ENCODE results near the gene GPN1.
A peak's percentile ranks its signal among the peaks of the same experiment; 100 is the strongest.

Gene GPN1

DNA sequence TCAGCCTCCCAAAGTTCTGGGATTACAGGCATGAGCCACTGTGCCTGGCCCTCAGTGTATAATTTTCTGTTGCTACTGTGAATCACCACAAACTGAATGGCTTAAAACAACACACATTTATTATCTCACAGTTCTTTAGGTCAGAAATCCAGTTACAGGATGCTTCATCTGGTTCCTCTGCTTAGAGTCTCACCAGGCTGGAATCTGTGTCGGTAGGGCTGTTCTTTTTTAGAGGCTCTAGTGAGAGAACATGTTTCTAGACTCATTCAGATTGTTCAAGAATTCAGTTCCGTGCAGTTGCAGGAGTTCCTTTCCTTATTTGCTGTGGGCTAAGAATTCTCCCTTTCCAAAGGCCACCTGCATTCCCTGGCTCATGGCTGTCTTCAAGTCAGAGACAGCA, 22.2 kb upstream of the GPN1 start:
- TF ChIP-seq TCF12 (IDR thresholded peaks at IDR 0.05; ENCODE audit: low read depth) = no peak
- TF ChIP-seq, protein P1, sequence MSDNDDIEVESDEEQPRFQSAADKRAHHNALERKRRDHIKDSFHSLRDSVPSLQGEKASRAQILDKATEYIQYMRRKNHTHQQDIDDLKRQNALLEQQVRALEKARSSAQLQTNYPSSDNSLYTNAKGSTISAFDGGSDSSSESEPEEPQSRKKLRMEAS (IDR thresholded peaks at IDR 0.05) = no peak
- no peak for TF ChIP-seq TEAD4 (IDR thresholded peaks at IDR 0.05)
- TF ChIP-seq NFIC (IDR thresholded peaks at IDR 0.05) = no peak
- TF ChIP-seq CEBPB (IDR thresholded peaks at IDR 0.05) = no peak
- TF ChIP-seq YY1 (IDR thresholded peaks at IDR 0.05; ENCODE audit: low read depth) = no peak
- no peak for TF ChIP-seq EGR1 (IDR thresholded peaks at IDR 0.05)
- TF ChIP-seq, protein P2, sequence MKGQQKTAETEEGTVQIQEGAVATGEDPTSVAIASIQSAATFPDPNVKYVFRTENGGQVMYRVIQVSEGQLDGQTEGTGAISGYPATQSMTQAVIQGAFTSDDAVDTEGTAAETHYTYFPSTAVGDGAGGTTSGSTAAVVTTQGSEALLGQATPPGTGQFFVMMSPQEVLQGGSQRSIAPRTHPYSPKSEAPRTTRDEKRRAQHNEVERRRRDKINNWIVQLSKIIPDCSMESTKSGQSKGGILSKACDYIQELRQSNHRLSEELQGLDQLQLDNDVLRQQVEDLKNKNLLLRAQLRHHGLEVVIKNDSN (IDR thresholded peaks at IDR 0.05) = no peak
- TF ChIP-seq EP300 (IDR thresholded peaks at IDR 0.05; ENCODE audit: borderline replicate concordance) = no peak
- no peak for TF ChIP-seq RAD21 (IDR thresholded peaks at IDR 0.05; ENCODE audit: low read depth)
- TF ChIP-seq ZBTB7A (IDR thresholded peaks at IDR 0.05; ENCODE audit: low read depth) = no peak
- no peak for TF ChIP-seq TAF1 (IDR thresholded peaks at IDR 0.05; ENCODE audit: low read depth)

DNA sequence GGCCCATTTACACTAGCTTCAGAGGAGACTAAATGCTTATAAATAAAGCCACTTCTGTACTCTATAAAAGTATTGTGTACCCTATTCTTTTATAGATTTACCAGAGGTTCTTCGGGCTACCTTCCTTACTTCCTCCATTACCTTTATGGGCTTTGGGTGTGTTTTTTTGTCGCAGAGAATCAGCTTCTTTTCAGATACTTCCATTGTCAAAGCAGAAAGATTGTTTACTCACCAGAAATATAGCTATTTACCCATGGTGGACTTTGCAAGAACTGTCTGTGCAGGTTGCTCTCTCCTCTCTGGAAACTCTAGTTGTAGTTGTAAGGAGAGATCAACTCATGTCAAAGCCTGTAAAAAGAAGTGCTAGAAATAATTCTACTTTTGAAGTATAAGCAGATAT, 14.9 kb upstream of the GPN1 start:
- TF ChIP-seq YY1 (IDR thresholded peaks at IDR 0.05; ENCODE audit: low read depth) (no peak), RAD21 (IDR thresholded peaks at IDR 0.05; ENCODE audit: low read depth) (no peak), TCF12 (IDR thresholded peaks at IDR 0.05; ENCODE audit: low read depth) (no peak), TEAD4 (IDR thresholded peaks at IDR 0.05) (no peak), FOXM1 (IDR thresholded peaks at IDR 0.05; ENCODE audit: borderline replicate concordance, low read depth) (no peak), ZBTB7A (IDR thresholded peaks at IDR 0.05; ENCODE audit: low read depth) (no peak), CEBPB (IDR thresholded peaks at IDR 0.05) (no peak)
- TF ChIP-seq, protein P3, sequence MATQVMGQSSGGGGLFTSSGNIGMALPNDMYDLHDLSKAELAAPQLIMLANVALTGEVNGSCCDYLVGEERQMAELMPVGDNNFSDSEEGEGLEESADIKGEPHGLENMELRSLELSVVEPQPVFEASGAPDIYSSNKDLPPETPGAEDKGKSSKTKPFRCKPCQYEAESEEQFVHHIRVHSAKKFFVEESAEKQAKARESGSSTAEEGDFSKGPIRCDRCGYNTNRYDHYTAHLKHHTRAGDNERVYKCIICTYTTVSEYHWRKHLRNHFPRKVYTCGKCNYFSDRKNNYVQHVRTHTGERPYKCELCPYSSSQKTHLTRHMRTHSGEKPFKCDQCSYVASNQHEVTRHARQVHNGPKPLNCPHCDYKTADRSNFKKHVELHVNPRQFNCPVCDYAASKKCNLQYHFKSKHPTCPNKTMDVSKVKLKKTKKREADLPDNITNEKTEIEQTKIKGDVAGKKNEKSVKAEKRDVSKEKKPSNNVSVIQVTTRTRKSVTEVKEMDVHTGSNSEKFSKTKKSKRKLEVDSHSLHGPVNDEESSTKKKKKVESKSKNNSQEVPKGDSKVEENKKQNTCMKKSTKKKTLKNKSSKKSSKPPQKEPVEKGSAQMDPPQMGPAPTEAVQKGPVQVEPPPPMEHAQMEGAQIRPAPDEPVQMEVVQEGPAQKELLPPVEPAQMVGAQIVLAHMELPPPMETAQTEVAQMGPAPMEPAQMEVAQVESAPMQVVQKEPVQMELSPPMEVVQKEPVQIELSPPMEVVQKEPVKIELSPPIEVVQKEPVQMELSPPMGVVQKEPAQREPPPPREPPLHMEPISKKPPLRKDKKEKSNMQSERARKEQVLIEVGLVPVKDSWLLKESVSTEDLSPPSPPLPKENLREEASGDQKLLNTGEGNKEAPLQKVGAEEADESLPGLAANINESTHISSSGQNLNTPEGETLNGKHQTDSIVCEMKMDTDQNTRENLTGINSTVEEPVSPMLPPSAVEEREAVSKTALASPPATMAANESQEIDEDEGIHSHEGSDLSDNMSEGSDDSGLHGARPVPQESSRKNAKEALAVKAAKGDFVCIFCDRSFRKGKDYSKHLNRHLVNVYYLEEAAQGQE (IDR thresholded peaks at IDR 0.05; ENCODE audit: low read depth) = no peak
- TF ChIP-seq, protein P1 (IDR thresholded peaks at IDR 0.05) = no peak
- TF ChIP-seq, protein P2 (IDR thresholded peaks at IDR 0.05) = no peak

DNA sequence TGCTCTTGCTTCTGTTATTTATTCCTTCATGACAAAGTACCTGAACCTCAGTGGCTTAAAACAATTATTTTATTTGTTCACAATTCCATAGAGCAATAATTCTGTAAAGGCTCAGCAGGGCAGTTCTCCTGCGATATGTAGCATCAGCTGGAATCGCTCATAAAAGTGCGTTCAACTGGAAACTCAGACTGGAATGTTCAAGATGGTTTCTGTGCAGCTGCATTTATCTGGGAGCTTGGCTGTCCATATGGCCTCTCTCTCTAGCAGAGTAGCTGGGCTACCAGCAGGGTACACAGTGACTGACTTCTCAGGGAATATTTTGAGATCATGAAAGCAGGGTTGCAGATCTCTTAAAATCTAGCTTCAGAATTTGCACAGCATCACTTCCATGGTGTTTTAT, 13.5 kb upstream of the GPN1 start:
- TF ChIP-seq ZBTB7A (IDR thresholded peaks at IDR 0.05; ENCODE audit: low read depth) = no peak
- TF ChIP-seq TCF12 (IDR thresholded peaks at IDR 0.05; ENCODE audit: low read depth) = no peak
- TF ChIP-seq CREB1 (IDR thresholded peaks at IDR 0.05; ENCODE audit: low read depth) = no peak
- TF ChIP-seq TEAD4 (IDR thresholded peaks at IDR 0.05) = no peak
- TF ChIP-seq RAD21 (IDR thresholded peaks at IDR 0.05; ENCODE audit: low read depth) = no peak
- TF ChIP-seq TAF1 (IDR thresholded peaks at IDR 0.05; ENCODE audit: low read depth) = no peak
- TF ChIP-seq, protein P3 (IDR thresholded peaks at IDR 0.05; ENCODE audit: low read depth) = no peak
- TF ChIP-seq, protein P1 (IDR thresholded peaks at IDR 0.05) = no peak
- TF ChIP-seq, protein P2 (IDR thresholded peaks at IDR 0.05) = no peak
- TF ChIP-seq NFIC (IDR thresholded peaks at IDR 0.05) = no peak

DNA sequence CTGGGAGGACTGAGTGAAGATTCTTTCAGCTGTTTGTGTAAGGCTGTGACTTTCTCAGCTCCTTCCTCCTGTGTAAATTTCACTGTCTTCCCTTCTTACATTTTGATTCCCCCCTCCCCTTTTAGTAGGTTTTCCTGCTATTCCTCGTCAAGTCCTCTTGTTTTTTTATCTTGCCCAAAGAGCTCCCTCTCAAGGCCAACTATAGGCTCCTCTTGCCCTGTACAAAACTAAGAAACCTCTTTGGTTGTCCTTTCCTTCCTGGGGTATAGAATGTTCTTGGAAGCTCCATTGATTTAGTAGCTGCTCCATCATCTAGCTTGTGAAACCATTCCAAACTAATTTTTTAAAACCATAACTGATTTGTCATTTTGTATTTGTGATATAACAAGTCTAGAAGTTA, 7.3 kb upstream of the GPN1 start:
- TF ChIP-seq, protein P1 (IDR thresholded peaks at IDR 0.05) = no peak
- TF ChIP-seq TAF1 (IDR thresholded peaks at IDR 0.05; ENCODE audit: low read depth) (no peak), FOXM1 (IDR thresholded peaks at IDR 0.05; ENCODE audit: borderline replicate concordance, low read depth) (no peak), YY1 (IDR thresholded peaks at IDR 0.05; ENCODE audit: low read depth) (no peak), EP300 (IDR thresholded peaks at IDR 0.05; ENCODE audit: borderline replicate concordance) (no peak)

DNA sequence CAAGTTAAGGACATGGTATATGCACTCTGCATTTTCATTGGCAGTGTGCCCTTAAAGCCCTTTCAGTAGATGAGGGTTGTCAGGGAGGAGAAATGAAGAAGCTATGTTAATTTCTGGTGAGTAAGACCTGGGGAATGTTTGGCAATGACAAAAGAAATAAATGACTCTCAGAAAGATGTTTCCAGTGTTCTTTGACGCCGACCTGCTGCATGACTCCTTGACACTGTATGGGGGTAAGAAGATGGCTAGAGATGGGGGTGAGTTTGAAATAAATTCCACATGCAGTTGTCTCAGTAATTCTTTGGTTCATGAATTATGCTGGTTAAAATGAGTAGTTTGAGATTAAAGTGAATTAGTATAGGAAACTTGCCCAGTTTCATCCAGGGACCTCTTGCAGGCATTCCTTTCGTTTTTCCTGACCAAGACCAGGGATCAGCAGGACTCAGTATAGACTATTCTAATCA, 5.9 kb upstream of the GPN1 start:
- TF ChIP-seq TCF12 (IDR thresholded peaks at IDR 0.05; ENCODE audit: low read depth) = no peak
- 0 out of 2 replicates have a peak, but pooled peaks have one; percentile 40 for TF ChIP-seq NFIC (IDR thresholded peaks at IDR 0.05)
- TF ChIP-seq ZBTB7A (IDR thresholded peaks at IDR 0.05; ENCODE audit: low read depth) = no peak
- TF ChIP-seq TEAD4 (IDR thresholded peaks at IDR 0.05) = peak; percentile 66; the same call in 1 of the 2 replicates

DNA sequence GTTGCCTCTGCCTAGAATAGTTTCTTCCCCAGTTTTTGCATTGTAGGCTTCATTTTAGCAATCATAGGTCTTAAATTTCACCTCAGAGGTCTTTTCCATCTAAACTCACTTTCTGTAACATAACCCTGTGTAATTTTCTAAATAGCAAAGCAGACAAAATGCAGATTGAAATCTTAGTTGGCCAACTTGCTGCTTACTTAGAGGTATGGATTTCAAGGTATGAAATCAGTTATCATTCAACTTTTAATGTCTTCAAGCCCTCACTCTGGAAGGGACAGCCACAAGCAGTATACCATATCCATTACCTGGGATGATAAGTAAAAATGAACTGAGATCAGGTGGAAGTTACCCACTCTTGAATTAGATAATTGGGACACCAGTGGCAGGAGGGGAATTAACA, 3.9 kb upstream of the GPN1 start:
- TF ChIP-seq ZBTB7A (IDR thresholded peaks at IDR 0.05; ENCODE audit: low read depth) (no peak), YY1 (IDR thresholded peaks at IDR 0.05; ENCODE audit: low read depth) (no peak), TEAD4 (IDR thresholded peaks at IDR 0.05) (no peak), RAD21 (IDR thresholded peaks at IDR 0.05; ENCODE audit: low read depth) (no peak), NFIC (IDR thresholded peaks at IDR 0.05) (no peak), CEBPB (IDR thresholded peaks at IDR 0.05) (no peak), TAF1 (IDR thresholded peaks at IDR 0.05; ENCODE audit: low read depth) (no peak), TCF12 (IDR thresholded peaks at IDR 0.05; ENCODE audit: low read depth) (no peak), EGR1 (IDR thresholded peaks at IDR 0.05) (no peak), CREB1 (IDR thresholded peaks at IDR 0.05; ENCODE audit: low read depth) (no peak)
- TF ChIP-seq, protein P1 (IDR thresholded peaks at IDR 0.05) = no peak
- TF ChIP-seq, protein P2 (IDR thresholded peaks at IDR 0.05) = no peak
- TF ChIP-seq, protein P3 (IDR thresholded peaks at IDR 0.05; ENCODE audit: low read depth) = no peak

Data from Ishikawa (cell line).